Endothelial cell of umbilical vein (primary cell): ENCODE data around the gene NBEAL2. TPM values are rescaled to one million over a fixed set of nuclear protein-coding genes. Genes with fewer than 3 reads are reported as not detected.

Experiments
- BruUV-seq: library from RNA; stranded (reverse); fragments of 400-500 nt; replicated peaks from 2 replicates; lab custom pipeline; 2021; lab: Mats Ljungman, UMichigan
- CTCF ChIA-PET: fragments of 300-600, 350-600 bp; sonication (Branson Sonifier 250); formaldehyde crosslinking; loops from one replicate; lab custom pipeline; 2021; ENCODE audit warnings: antibody characterized with exemption, inconsistent platforms; lab: Charles Lee
- POLR2A ChIA-PET: fragments of 300-600, 350-600 bp; sonication (Branson Sonifier 250); formaldehyde crosslinking; loops from one replicate; lab custom pipeline; 2021; ENCODE audit warnings: antibody characterized with exemption, inconsistent platforms; lab: Charles Lee
- DNase-seq: peaks from one replicate; pipeline ENCODE4 v3.0.0-alpha.2; 2011; ENCODE audit warnings: low read depth, low spot score
- FAIRE-seq: peaks from 2 replicates; lab custom pipeline; 2011; peaks lifted over from hg19 to GRCh38; lab: Jason Lieb, UNC
- H2AFZ ChIP-seq: 2 replicates; pipeline ENCODE4 v1.6.0; 2012; ENCODE audit warnings: low read depth, low read length, control low read depth, inconsistent platforms
- H3K27ac ChIP-seq: 2 replicates; pipeline ENCODE4 v1.5.1; 2011; ENCODE audit warnings: low read depth, mild to moderate bottlenecking, control low read depth, low read length, moderate library complexity; ENCODE audit not compliant: insufficient read depth
- H3K27me3 ChIP-seq, 2 experiments: 2 replicates each; pipeline versions ENCODE4 v1.6.0 to v1.6.1; 2011; ENCODE audit warnings: low read length in 2 of 2, mixed read lengths in 1 of 2; ENCODE audit not compliant: control insufficient read depth in 2 of 2, insufficient read depth in 2 of 2
- H3K36me3 ChIP-seq, 2 experiments: 2 replicates in 1 of 2; 3 replicates in 1 of 2; pipeline ENCODE4 v1.5.1; 2011; ENCODE audit warnings: low read length in 2 of 2, mild to moderate bottlenecking in 1 of 2, moderate library complexity in 1 of 2; ENCODE audit not compliant: control insufficient read depth in 2 of 2, insufficient read depth in 2 of 2; ENCODE audit errors: extremely low read depth in 1 of 2
- H3K4me1 ChIP-seq: 3 replicates; pipeline ENCODE4 v1.5.1; 2011; ENCODE audit warnings: mild to moderate bottlenecking, low read length; ENCODE audit not compliant: control insufficient read depth, insufficient read depth; ENCODE audit errors: extremely low read depth
- H3K4me2 ChIP-seq: 2 replicates; pipeline ENCODE4 v1.6.1; 2011; ENCODE audit warnings: low read length, control low read depth, mixed read lengths; ENCODE audit not compliant: insufficient read depth
- H3K4me3 ChIP-seq, 3 experiments: fragments of 200-600 bp in 1 of 3; sonication (generic), shearing (Covaris generic) in 1 of 3; replicated peaks in 1 of 3; 2 replicates each; pipeline ENCODE4 v1.5.1; 2011 to 2016; ENCODE audit warnings: control low read depth in 3 of 3, low read length in 3 of 3, mild to moderate bottlenecking in 2 of 3, inconsistent platforms in 1 of 3, low read depth in 1 of 3, moderate library complexity in 1 of 3; ENCODE audit not compliant: insufficient read depth in 1 of 3
- H3K79me2 ChIP-seq: 2 replicates; pipeline ENCODE4 v1.6.0; 2012; ENCODE audit warnings: low read length, inconsistent platforms; ENCODE audit not compliant: control insufficient read depth, insufficient read depth
- H3K9ac ChIP-seq: replicated peaks from 2 replicates; pipeline ENCODE3; 2011; ENCODE audit warnings: low read length, control low read depth; ENCODE audit not compliant: insufficient read depth; ENCODE audit errors: extremely low read depth
- H3K9me1 ChIP-seq: replicated peaks from 3 replicates; pipeline ENCODE4 v1.6.0; 2011; ENCODE audit warnings: mild to moderate bottlenecking, low read length; ENCODE audit not compliant: control insufficient read depth, insufficient read depth; ENCODE audit errors: extremely low read depth
- H3K9me3 ChIP-seq: replicated peaks from 2 replicates; pipeline ENCODE4 v1.5.1; 2012; ENCODE audit warnings: low read length, inconsistent platforms; ENCODE audit not compliant: control insufficient read depth, insufficient read depth
- H4K20me1 ChIP-seq: replicated peaks from 2 replicates; pipeline ENCODE3; 2011; ENCODE audit warnings: mild to moderate bottlenecking, low read length; ENCODE audit not compliant: control insufficient read depth, insufficient read depth; ENCODE audit errors: extremely low read depth
- CTCF ChIP-seq, 2 donors: IDR thresholded peaks; 1 replicate in 1 of 2; 2 replicates in 1 of 2; pipeline ENCODE4 v1.5.1; 2011; ENCODE audit warnings: low read length in 2 of 2, mild to moderate bottlenecking in 2 of 2, moderate library complexity in 2 of 2, control low read depth in 1 of 2, inconsistent platforms in 1 of 2, low read depth in 1 of 2; ENCODE audit not compliant: insufficient read depth in 1 of 2; ENCODE audit errors: extremely low read depth in 1 of 2
- EZH2 ChIP-seq: IDR thresholded peaks from 2 replicates; pipeline ENCODE4 v1.6.1; 2012; ENCODE audit warnings: borderline replicate concordance, low read depth, mild to moderate bottlenecking, moderate library complexity, low read length, inconsistent platforms; ENCODE audit not compliant: severe bottlenecking
- FOS ChIP-seq: IDR thresholded peaks from 2 replicates; pipeline ENCODE4 v1.6.1; 2011; ENCODE audit warnings: mild to moderate bottlenecking, low read length, moderate library complexity, borderline replicate concordance; ENCODE audit not compliant: insufficient read depth
- GATA2 ChIP-seq: IDR thresholded peaks from 2 replicates; pipeline ENCODE4 v1.7.0; 2011; ENCODE audit warnings: low read depth, mild to moderate bottlenecking, moderate library complexity, mixed read lengths, low read length; ENCODE audit not compliant: insufficient read length, insufficient read depth
- JUN ChIP-seq: IDR thresholded peaks from 2 replicates; pipeline ENCODE4 v1.6.1; 2011; ENCODE audit warnings: borderline replicate concordance, low read depth; ENCODE audit not compliant: insufficient read length, insufficient read depth
- MAX ChIP-seq: IDR thresholded peaks from 2 replicates; pipeline ENCODE4 v1.6.1; 2011; ENCODE audit not compliant: insufficient read depth, insufficient read length
- MYC ChIP-seq: IDR thresholded peaks from one replicate; pipeline ENCODE4 v1.6.1; 2011; ENCODE audit warnings: mild to moderate bottlenecking, low read depth, low read length
- POLR2A ChIP-seq: IDR thresholded peaks from 2 replicates; pipeline ENCODE4 v1.6.1; 2012; ENCODE audit warnings: low read depth, mild to moderate bottlenecking, control low read depth, low read length
- POLR2AphosphoS5 ChIP-seq: IDR thresholded peaks from 2 replicates; pipeline ENCODE4 v1.6.1; 2012; ENCODE audit warnings: low read depth, mild to moderate bottlenecking, control low read depth, low read length, moderate library complexity; ENCODE audit not compliant: insufficient read depth
- dilution Hi-C: fragments of 300-500 bp; cut with MboI; formaldehyde crosslinking; loops from one replicate; pipeline ENCODE4 v1.15.0; 2019; ENCODE audit warnings: low sequenced_read_pairs; ENCODE audit not compliant: extremely low pct_ligation_motif_present
- intact Hi-C: fragments of 100-400 bp; cut with micrococcal nuclease; formaldehyde crosslinking; loops from one replicate; pipeline ENCODE4 v1.10.0; 2022
- polyA plus RNA-seq, 4 experiments: library from polyadenylated mRNA; depleted of rRNA in 3 of 4; stranded (reverse) in 3 of 4; unstranded in 1 of 4; fragments of >200 nt; gene quantifications; 2 replicates each; pipeline versions ENCODE4 v1.2.1 to v1.2.3, GENCODE V29; 2011 to 2012; ENCODE audit warnings: missing spikeins in 1 of 4
- total RNA-seq: library from RNA; stranded (reverse); gene quantifications from 2 replicates; pipeline ENCODE4 v1.2.3, GENCODE V29; 2021

NBEAL2 gene
- total and polyA plus RNA-seq, 2 donors (not counting 3 experiments of a cell fraction or from before 2014, with no cell fraction given): 48.0 to 84.7 TPM

- Histone ChIP-seq H3K79me2 (peaks cover 47% of the 10 kb centered on the region), H3K27ac (no peak overlapping the region), H3K9ac (no peak overlapping the region), H3K4me2 (no peak overlapping the region), H3K4me3 (no peak overlapping the region), H3K27me3 (no peaks in the 10 kb centered on the region), H2AFZ (no peak overlapping the region), H3K9me3 (no peaks in the 10 kb centered on the region), H3K36me3 (no peaks in the 10 kb centered on the region), H4K20me1 (no peaks in the 10 kb centered on the region), H3K4me1 (peaks cover 33% of the 10 kb centered on the region), H3K9me1 (no peaks in the 10 kb centered on the region)
- BruUV-seq: no TSS peak
- ChIA-PET POLR2A (interaction anchor here (1.3 kb wide), 1 partner anchor 47 kb away, joined by 5 read pairs; no protein-coding TSS in a partner anchor), CTCF (interaction anchor here (0.6 to 6.4 kb wide), 12 partner anchors 11 to 88 kb away, joined by 3 to 52 read pairs (median 4); no protein-coding TSS in a partner anchor)
- intact Hi-C loops (no loop called here), dilution Hi-C loops (no loop called here)
- TF ChIP-seq MAX: no peak
- TF ChIP-seq POLR2A: no peak
- no peak for TF ChIP-seq FOS
- no peak for TF ChIP-seq MYC
- TF ChIP-seq CTCF (IDR thresholded peaks at IDR 0.05; ENCODE audit: extremely low read depth in 1 of 2, insufficient read depth in 1 of 2, low read depth in 1 of 2, low read length in 2 of 2): no peak
- no peak for TF ChIP-seq EZH2
- TF ChIP-seq JUN: no peak
- TF ChIP-seq POLR2AphosphoS5: no peak
- TF ChIP-seq GATA2: no peak
- DNase-seq (no peak), FAIRE-seq (no peak)
Observed at GRCh38 chr3:46982546-46982945, 3.1 kb downstream of the NBEAL2 start.
